Upper lobe of right lung (tissue), 1 donor: ENCODE data around the gene TNRC6C. TPM values are rescaled to one million over a fixed set of nuclear protein-coding genes. Genes with fewer than 3 reads are reported as not detected.

ENCODE experiments used
- ATAC-seq: fragments of 200-7000 bp; cut with Tn5 transposase; one replicate; pipeline ENCODE4 v1.9.1; 2020; ENCODE audit warnings: mild to moderate bottlenecking, moderate library complexity
- DNase-seq: peaks from one replicate; pipeline ENCODE4 v3.0.0-alpha.2; 2020
- H3K27ac ChIP-seq: fragments of 200-600 bp; one replicate; pipeline ENCODE4 v1.8.0; 2022
- H3K27me3 ChIP-seq: fragments of 200-600 bp; one replicate; pipeline ENCODE4 v1.8.0; 2022; ENCODE audit warnings: mild to moderate bottlenecking
- H3K36me3 ChIP-seq: fragments of 200-600 bp; one replicate; pipeline ENCODE4 v1.8.0; 2022
- H3K4me1 ChIP-seq: fragments of 200-600 bp; one replicate; pipeline ENCODE4 v1.8.0; 2022
- H3K4me3 ChIP-seq: fragments of 200-600 bp; one replicate; pipeline ENCODE4 v1.8.0; 2022; ENCODE audit warnings: mild to moderate bottlenecking
- H3K9me3 ChIP-seq: fragments of 200-600 bp; one replicate; pipeline ENCODE4 v1.8.0; 2022
- CTCF ChIP-seq: fragments of 200-600 bp; IDR thresholded peaks from one replicate; pipeline ENCODE4 v1.8.0; 2022; ENCODE audit warnings: antibody characterized with exemption
- intact Hi-C: fragments of 100-400 bp; cut with DNase I; formaldehyde crosslinking; loops from one replicate; pipeline ENCODE4 v1.11.0; 2022
- total RNA-seq: library from RNA; stranded (reverse); fragmentation: NEBNext Ultra II Directional; extraction: Animal tissue kit (Norgen Biotek cat#: 25700); gene quantifications from one replicate; pipeline ENCODE4 v1.2.1, GENCODE V29; 2021
- donor health status: DM: no; HTN: yes; CAD: no; lungs with severe emphysema.

TNRC6C gene
- total RNA-seq, 1 donor from 2014 or later = 21.7 TPM

DNA sequence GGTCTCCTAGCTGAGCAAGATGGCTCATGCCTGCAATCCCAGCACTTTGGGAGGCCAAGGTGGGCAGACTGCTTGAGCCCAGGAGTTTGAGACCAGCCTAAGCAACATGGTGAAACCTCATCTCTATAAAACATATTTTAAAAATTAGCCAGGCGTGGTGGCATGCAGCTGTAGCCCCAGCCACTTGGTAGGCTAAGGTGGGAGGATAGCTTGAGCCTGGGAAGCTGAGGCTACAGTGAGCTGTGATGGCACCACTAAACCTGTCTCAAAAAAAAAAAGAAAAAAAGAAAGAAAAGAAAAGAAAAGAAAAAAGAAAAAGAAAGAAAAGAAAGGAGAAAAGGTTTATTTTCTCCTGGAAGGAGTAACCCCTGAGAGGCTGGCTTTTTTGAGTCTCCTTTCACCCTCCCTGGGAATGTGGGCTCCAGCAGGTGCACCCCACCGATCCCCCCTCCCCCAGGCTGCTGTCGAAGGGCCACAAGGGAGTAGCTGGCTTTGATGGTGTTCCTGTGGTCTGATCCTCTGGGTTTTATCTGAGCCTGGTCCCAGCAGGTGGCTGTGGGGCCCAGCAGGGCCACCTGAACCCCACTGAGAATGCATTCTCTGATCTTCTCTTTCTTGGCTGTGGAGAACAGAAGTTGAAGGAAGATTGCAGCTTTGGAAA is 29.9 kb upstream of the TNRC6C start:
- Histone ChIP-seq H3K4me3 (no peak overlapping the region), H3K27ac (no peak overlapping the region), H3K9me3 (no peaks in the 10 kb centered on the region), H3K4me1 (no peaks in the 10 kb centered on the region), H3K36me3 (no peaks in the 10 kb centered on the region), H3K27me3 (peaks cover 16% of the 10 kb centered on the region)
- no peak for ATAC-seq
- intact Hi-C loops = no loop called here
- DNase-seq = no peak
- TF ChIP-seq CTCF = no peak

GRCh38 chr17:77929180-77929564 is 29.3 kb upstream of the TNRC6C start:
- ATAC-seq (no peak), DNase-seq (no peak)
- Histone ChIP-seq H3K4me3 (no peak overlapping the region), H3K27me3 (peaks cover 12% of the 10 kb centered on the region), H3K27ac (no peak overlapping the region), H3K4me1 (no peaks in the 10 kb centered on the region), H3K36me3 (no peaks in the 10 kb centered on the region), H3K9me3 (no peaks in the 10 kb centered on the region)
- intact Hi-C loops = no loop called here
- TF ChIP-seq CTCF = no peak

GRCh38 chr17:77929871-77930436 is 28.5 kb upstream of the TNRC6C start:
- TF ChIP-seq CTCF = no peak
- H3K27me3 ChIP-seq = peaks cover 10% of the 10 kb centered on the region

DNA sequence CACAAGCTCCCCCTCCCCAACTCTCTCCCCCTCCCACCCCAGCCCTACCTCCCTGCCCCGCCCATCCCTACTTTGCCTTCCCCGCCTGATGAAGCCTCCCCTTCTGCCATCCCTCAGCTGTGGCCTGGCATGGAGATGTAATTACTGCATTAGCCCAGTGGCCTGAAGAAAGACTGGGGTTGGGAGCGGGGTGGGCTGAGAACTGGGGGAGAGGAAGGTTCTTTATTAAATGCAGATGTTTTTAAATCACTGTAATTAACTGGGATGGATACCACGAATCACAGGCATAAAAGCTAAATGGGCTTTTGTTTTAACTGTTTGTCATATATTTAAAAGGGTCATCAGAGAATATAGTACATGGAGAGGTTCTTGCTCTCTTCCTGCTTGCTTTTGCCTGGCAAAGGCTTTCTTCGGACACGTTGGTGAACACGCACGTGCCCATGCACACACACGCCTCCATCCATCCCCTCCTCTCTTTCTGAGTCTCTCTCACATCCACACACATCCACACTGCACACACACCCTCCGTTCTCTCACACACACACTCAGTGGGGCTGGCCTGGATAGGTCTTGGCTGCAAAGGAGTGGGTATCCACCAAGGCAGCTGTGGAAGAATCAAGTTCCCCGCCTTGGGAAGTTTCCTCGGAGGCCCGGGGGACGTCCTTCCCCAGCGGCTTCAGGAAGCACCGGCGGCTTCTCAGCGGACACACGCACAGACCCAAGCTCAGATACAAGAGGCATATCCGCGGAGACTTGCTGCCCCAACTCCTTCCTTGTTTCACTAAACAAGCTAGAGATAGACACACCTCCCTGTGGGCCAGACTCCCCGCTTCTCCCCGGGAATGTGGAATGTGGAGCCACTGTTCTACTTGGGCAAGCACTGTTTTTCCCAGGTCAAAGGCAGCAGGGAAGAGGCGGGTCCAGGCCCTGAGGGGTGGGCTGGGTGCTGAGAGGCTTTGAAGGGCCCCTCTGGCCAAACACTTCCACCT is 27.4 kb upstream of the TNRC6C start:
- H3K27me3 ChIP-seq = peaks cover 5% of the 10 kb centered on the region
- no peak for ATAC-seq
- intact Hi-C loops = no loop called here
- no peaks in the 10 kb centered on the region for H3K4me1 ChIP-seq
- H3K36me3 ChIP-seq = no peaks in the 10 kb centered on the region
- DNase-seq = no peak
- no peak overlapping the region for H3K27ac ChIP-seq
- TF ChIP-seq CTCF = no peak
- H3K4me3 ChIP-seq = no peak overlapping the region
- H3K9me3 ChIP-seq = no peaks in the 10 kb centered on the region

More at GRCh38 chr17:77929871-77930436, 28.5 kb upstream of the TNRC6C start:
- no peak for DNase-seq
- intact Hi-C loops = no loop called here
- Histone ChIP-seq H3K36me3 (no peaks in the 10 kb centered on the region), H3K4me1 (no peaks in the 10 kb centered on the region), H3K9me3 (no peaks in the 10 kb centered on the region), H3K27ac (no peak overlapping the region), H3K4me3 (no peak overlapping the region)
- no peak for ATAC-seq

DNA sequence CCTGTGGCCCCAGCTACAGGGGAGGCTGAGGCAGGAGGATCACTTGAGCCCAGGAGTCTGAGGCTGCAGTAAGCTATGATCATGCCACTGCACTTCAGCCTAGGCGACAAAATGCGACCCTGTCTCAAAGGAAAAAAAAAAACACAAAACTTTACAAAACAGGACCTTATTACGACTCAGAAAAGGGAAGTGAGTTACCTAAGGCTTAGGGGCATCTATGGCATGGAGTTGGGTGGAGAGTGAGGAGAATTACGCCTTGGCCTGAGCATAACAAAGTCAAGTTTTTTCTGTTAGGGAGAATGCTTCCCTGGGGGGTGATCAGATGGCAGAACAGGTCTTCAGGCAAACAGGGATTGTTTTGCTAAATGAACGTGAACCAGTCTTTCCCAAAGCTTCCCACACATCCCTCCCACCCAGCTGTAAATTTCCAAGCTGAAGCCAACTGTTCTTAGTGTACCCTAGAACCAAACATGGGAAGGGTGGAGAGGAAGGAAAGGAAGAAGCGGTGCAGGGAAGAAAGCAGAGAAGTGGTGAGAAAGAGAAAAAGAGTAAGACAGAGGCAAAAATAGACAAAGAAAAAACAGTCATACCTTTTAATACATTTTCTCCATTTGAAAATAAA is 24.6 kb upstream of the TNRC6C start:
- DNase-seq (no peak), ATAC-seq (no peak)
- Histone ChIP-seq H3K9me3 (no peaks in the 10 kb centered on the region), H3K27ac (no peak overlapping the region), H3K4me3 (no peak overlapping the region), H3K36me3 (no peaks in the 10 kb centered on the region), H3K27me3 (peaks cover 11% of the 10 kb centered on the region), H3K4me1 (no peaks in the 10 kb centered on the region)
- intact Hi-C loops = no loop called here
- TF ChIP-seq CTCF = no peak
